GM13977 (cell line): Measurements from ENCODE around the gene FRMD4A.

ENCODE experiments used
- DNase-seq: peaks from one replicate; pipeline ENCODE4 v3.0.0; 2012; ENCODE audit warnings: low spot score
- in situ Hi-C: fragments of 300-500 bp; cut with MboI; formaldehyde crosslinking; loops from one replicate; pipeline ENCODE4 v1.12.0; 2022; ENCODE audit warnings: low sequenced_read_pairs, low pct_unique_long_range_greater_than_20kb, mixed read lengths, inconsistent platforms; ENCODE audit not compliant: unreplicated experiment
- TF ChIP-seq, protein P1 (sequence below): IDR thresholded peaks from 2 replicates; pipeline ENCODE4 v1.5.1; 2012; ENCODE audit warnings: mild to moderate bottlenecking, control low read depth; ENCODE audit not compliant: insufficient read depth; ENCODE audit errors: extremely low read depth, missing control alignments

The FRMD4A gene

GRCh38 chr10:14129770-14130169, 201.0 kb downstream of the FRMD4A start:
- TF ChIP-seq, protein P1, sequence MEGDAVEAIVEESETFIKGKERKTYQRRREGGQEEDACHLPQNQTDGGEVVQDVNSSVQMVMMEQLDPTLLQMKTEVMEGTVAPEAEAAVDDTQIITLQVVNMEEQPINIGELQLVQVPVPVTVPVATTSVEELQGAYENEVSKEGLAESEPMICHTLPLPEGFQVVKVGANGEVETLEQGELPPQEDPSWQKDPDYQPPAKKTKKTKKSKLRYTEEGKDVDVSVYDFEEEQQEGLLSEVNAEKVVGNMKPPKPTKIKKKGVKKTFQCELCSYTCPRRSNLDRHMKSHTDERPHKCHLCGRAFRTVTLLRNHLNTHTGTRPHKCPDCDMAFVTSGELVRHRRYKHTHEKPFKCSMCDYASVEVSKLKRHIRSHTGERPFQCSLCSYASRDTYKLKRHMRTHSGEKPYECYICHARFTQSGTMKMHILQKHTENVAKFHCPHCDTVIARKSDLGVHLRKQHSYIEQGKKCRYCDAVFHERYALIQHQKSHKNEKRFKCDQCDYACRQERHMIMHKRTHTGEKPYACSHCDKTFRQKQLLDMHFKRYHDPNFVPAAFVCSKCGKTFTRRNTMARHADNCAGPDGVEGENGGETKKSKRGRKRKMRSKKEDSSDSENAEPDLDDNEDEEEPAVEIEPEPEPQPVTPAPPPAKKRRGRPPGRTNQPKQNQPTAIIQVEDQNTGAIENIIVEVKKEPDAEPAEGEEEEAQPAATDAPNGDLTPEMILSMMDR: no peak
- no peak for DNase-seq
- in situ Hi-C loops: no loop called here

- TF ChIP-seq, protein P1: no peak
- no peak for DNase-seq
- in situ Hi-C loops: no loop called here
These were observed 202.2 kb downstream of the FRMD4A start for GRCh38 chr10:14128519-14128918.

DNA sequence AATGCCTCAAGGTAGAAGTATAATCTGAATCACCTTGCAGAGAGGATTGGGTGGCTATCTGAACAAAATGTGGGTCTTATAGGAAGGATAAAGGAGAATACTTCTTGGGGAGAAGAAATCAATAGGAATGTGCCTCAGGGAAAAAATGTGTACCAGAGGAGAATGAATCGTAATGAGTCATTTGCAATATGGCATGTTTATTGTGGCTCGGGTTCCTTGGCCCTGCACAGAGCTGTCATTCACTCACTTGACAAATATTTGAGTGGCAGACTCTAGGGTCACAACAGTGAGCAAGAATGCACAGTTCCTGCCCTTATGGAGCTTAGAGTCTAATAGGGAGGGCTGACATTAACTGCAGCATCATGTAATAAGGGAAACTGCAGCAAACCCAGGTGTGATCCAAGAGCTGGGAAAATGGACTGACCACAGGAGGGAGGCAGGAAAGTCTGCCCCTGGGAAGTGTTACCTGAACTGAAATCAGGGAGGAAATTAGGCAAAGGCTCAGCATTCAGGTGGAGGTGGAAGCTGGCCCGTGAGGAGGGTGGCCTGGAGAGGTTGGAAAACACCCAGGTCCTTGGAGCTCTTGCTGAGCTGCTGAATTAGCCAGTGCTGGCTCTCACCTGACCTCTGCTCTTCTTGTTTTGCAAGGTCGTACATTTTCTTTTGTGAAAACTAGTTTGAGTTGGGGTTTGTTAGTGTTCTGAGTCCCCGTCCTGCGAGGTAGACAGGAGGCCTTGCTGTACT, 203.9 kb downstream of the FRMD4A start:
- in situ Hi-C loops: no loop called here
- DNase-seq: no peak
- TF ChIP-seq, protein P1: no peak

DNA sequence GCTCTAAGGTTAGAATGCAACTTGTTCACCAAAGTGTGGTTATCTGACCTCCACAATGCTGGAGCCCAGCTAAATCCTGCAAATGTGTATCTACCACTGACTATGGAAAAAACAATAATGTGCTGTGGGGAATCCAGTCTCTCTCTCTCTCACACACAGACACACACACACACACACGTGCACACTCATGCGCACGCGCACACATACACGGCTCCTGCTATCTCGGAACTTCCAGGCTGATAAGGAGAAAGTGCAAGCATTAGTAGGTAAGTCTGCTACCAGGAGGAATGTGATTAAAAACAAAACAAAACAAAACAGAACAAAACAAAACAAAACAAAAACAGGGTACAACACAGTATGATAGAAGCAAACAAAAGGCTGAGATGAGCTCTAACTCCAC, 205.2 kb downstream of the FRMD4A start:
- in situ Hi-C loops: no loop called here
- TF ChIP-seq, protein P1: no peak
- DNase-seq: no peak

GRCh38 chr10:14124941-14125340, 205.8 kb downstream of the FRMD4A start:
- DNase-seq: no peak
- TF ChIP-seq, protein P1: no peak
- in situ Hi-C loops: no loop called here

DNA sequence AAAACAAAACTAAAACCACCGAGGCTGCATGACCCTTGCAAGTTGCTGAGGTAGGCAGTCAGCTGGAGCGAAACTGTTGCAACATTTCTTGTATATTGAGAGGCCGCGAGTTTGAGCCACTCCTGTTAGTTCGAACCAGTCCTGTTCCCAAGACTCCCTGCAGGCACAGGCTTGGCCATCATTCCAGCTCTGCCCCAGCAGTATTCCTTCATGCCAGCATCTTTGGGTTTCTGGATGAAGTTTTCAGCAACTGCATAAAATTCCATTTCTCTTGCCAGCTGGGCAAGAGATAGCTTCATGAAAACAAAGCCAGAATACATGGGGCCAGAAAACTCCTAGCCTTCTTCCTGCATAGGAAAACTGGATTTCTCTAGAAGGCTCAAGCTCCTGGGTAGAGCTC, 207.6 kb downstream of the FRMD4A start:
- DNase-seq: no peak
- TF ChIP-seq, protein P1: no peak
- in situ Hi-C loops: no loop called here
